Astrocyte (in vitro differentiated cells and primary cell): ENCODE data around the gene LENG1. TPM values are rescaled to one million over a fixed set of nuclear protein-coding genes. Genes with fewer than 3 reads are reported as not detected.

ENCODE experiments used
- DNase-seq: peaks from one replicate; pipeline ENCODE4 v3.0.0-alpha.2; 2010; ENCODE audit warnings: low read depth
- FAIRE-seq: peaks from 2 replicates; lab custom pipeline; 2011; peaks lifted over from hg19 to GRCh38; lab: Jason Lieb, UNC
- H2AFZ ChIP-seq: 2 replicates; pipeline ENCODE4 v1.6.0; 2012; ENCODE audit warnings: low read depth, low read length, inconsistent platforms
- H3K27ac ChIP-seq: 2 replicates; pipeline ENCODE4 v1.5.1; 2011; ENCODE audit warnings: low read depth, low read length, inconsistent platforms
- H3K27me3 ChIP-seq: 2 replicates; pipeline ENCODE4 v1.6.0; 2011; ENCODE audit warnings: low read length, inconsistent platforms; ENCODE audit not compliant: insufficient read depth
- H3K36me3 ChIP-seq: 2 replicates; pipeline ENCODE4 v1.5.1; 2011; ENCODE audit warnings: low read length, inconsistent platforms; ENCODE audit not compliant: insufficient read depth
- H3K4me1 ChIP-seq: 2 replicates; pipeline ENCODE4 v1.5.1; 2011; ENCODE audit warnings: low read length, inconsistent platforms; ENCODE audit not compliant: insufficient read depth
- H3K4me2 ChIP-seq: 2 replicates; pipeline ENCODE4 v1.6.0; 2012; ENCODE audit warnings: low read length, inconsistent platforms
- H3K4me3 ChIP-seq: 2 replicates; pipeline ENCODE4 v1.5.1; 2011; ENCODE audit warnings: low read depth, mild to moderate bottlenecking, low read length, inconsistent platforms; ENCODE audit not compliant: insufficient read depth
- H3K79me2 ChIP-seq: 2 replicates; pipeline ENCODE4 v1.6.0; 2012; ENCODE audit warnings: mild to moderate bottlenecking, low read length, inconsistent platforms; ENCODE audit not compliant: insufficient read depth
- H3K9ac ChIP-seq: 2 replicates; pipeline ENCODE4 v1.6.0; 2012; ENCODE audit warnings: mild to moderate bottlenecking, low read length, inconsistent platforms
- H3K9me3 ChIP-seq: 2 replicates; pipeline ENCODE4 v1.5.1; 2012; ENCODE audit warnings: low read depth, mild to moderate bottlenecking, low read length, inconsistent platforms; ENCODE audit not compliant: insufficient read depth
- H4K20me1 ChIP-seq: 2 replicates; pipeline ENCODE4 v1.6.0; 2012; ENCODE audit warnings: low read length, inconsistent platforms; ENCODE audit not compliant: insufficient read depth
- H3K27ac Mint-ChIP-seq: one replicate; pipeline ENCODE4 v1.8.0; 2021; ENCODE audit warnings: mild to moderate bottlenecking, mixed read lengths; ENCODE audit not compliant: unreplicated experiment
- H3K27me3 Mint-ChIP-seq: one replicate; pipeline ENCODE4 v1.8.0; 2021; ENCODE audit warnings: low read depth, mixed read lengths; ENCODE audit not compliant: unreplicated experiment
- H3K36me3 Mint-ChIP-seq: one replicate; pipeline ENCODE4 v1.8.0; 2021; ENCODE audit warnings: low read depth, mixed read lengths; ENCODE audit not compliant: unreplicated experiment
- H3K4me1 Mint-ChIP-seq: one replicate; pipeline ENCODE4 v1.8.0; 2021; ENCODE audit warnings: low read depth, mixed read lengths; ENCODE audit not compliant: unreplicated experiment
- H3K4me3 Mint-ChIP-seq: one replicate; pipeline ENCODE4 v1.8.0; 2021; ENCODE audit warnings: mild to moderate bottlenecking, moderate library complexity, mixed read lengths; ENCODE audit not compliant: unreplicated experiment
- H3K9me3 Mint-ChIP-seq: one replicate; pipeline ENCODE4 v1.8.0; 2021; ENCODE audit warnings: mild to moderate bottlenecking, mixed read lengths; ENCODE audit not compliant: unreplicated experiment
- EZH2 ChIP-seq: IDR thresholded peaks from 2 replicates; pipeline ENCODE4 v1.6.1; 2012; ENCODE audit warnings: mild to moderate bottlenecking, low read length, inconsistent platforms; ENCODE audit not compliant: insufficient read depth
- total RNA-seq: library from RNA; stranded (reverse); gene quantifications from 2 replicates; pipeline ENCODE4 v1.2.1, GENCODE V29; 2021
- TF ChIP-seq, protein P1 (sequence below): IDR thresholded peaks from 2 replicates; pipeline ENCODE4 v1.5.1; 2011; ENCODE audit warnings: low read depth, mild to moderate bottlenecking, inconsistent platforms, low read length, moderate library complexity; ENCODE audit not compliant: insufficient read depth

The LENG1 gene
- total RNA-seq, 1 donor from 2014 or later = 4.8 TPM

DNA sequence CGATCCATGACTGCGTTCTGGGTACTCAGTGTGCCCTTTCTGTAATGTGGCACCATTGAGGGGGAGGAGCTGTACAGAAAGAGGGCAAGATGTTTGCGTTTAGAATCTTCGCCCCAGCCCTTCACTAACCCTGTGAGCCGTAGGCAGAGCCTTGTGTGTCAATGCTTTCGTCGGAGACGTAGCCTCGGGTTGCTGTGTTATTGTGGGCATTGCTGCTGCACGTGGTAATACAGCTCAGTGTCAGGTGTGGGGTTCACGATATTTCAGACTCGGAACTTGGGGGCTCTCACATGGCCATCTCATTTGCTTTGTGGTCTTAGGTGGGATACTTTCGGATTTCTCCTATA, 47.3 kb upstream of the LENG1 start:
- H3K9ac ChIP-seq = peak overlapping the region; percentile 24
- H3K9me3 Mint-ChIP-seq = no peaks in the 10 kb centered on the region
- peaks cover 49% of the 10 kb centered on the region for H3K36me3 ChIP-seq
- H3K4me3 Mint-ChIP-seq = no peak overlapping the region
- H3K4me1 ChIP-seq = peaks cover 61% of the 10 kb centered on the region
- no peak overlapping the region for H2AFZ ChIP-seq
- no peaks in the 10 kb centered on the region for H3K27me3 Mint-ChIP-seq
- no peak overlapping the region for H3K27ac ChIP-seq
- H3K4me1 Mint-ChIP-seq = peaks cover 53% of the 10 kb centered on the region
- peaks cover 98% of the 10 kb centered on the region for H4K20me1 ChIP-seq
- H3K79me2 ChIP-seq = peaks cover 76% of the 10 kb centered on the region
- H3K27ac Mint-ChIP-seq = no peak overlapping the region
- H3K27me3 ChIP-seq = no peaks in the 10 kb centered on the region
- FAIRE-seq (no peak), DNase-seq (no peak)
- H3K4me2 ChIP-seq = peak overlapping the region; percentile 22
- H3K4me3 ChIP-seq = no peak overlapping the region
- H3K9me3 ChIP-seq = no peaks in the 10 kb centered on the region
- TF ChIP-seq, protein P1, sequence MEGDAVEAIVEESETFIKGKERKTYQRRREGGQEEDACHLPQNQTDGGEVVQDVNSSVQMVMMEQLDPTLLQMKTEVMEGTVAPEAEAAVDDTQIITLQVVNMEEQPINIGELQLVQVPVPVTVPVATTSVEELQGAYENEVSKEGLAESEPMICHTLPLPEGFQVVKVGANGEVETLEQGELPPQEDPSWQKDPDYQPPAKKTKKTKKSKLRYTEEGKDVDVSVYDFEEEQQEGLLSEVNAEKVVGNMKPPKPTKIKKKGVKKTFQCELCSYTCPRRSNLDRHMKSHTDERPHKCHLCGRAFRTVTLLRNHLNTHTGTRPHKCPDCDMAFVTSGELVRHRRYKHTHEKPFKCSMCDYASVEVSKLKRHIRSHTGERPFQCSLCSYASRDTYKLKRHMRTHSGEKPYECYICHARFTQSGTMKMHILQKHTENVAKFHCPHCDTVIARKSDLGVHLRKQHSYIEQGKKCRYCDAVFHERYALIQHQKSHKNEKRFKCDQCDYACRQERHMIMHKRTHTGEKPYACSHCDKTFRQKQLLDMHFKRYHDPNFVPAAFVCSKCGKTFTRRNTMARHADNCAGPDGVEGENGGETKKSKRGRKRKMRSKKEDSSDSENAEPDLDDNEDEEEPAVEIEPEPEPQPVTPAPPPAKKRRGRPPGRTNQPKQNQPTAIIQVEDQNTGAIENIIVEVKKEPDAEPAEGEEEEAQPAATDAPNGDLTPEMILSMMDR = no peak
- no peak for TF ChIP-seq EZH2
- H3K36me3 Mint-ChIP-seq = peaks cover 23% of the 10 kb centered on the region

DNA sequence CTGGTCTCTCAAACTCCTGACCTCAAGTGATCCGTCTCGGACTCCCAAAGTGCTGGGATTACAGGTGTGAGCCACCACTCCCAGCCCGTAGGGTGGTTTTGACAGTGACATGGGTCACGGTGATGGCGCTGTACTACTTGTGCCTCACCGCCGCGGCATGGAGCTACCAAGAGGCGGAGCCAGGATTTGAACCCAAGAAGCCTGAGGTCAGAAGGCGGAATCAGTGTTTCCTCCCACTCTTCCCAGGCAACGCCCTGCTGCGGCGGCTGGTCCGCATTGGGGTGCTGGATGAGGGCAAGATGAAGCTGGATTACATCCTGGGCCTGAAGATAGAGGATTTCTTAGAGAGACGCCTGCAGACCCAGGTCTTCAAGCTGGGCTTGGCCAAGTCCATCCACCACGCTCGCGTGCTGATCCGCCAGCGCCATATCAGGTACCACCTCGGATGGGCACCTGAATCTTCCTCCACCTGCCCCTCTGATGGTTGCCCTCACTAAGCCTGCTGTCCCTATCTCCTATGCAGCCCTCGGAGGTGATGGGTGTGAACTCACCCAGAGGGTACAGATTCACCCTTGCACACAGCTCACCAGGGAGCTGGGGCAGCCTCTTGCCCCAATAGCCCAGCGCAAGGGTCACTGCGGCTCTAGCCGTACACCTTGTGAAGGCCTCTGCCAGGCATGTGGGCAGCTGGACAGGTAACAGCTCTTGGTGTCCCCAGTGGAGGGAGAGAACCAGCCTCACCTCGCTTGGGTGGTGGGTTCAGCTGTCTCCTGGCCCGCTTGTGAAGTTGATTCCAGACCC, 46.7 kb upstream of the LENG1 start:
- FAIRE-seq = no peak
- Histone ChIP-seq H3K9me3 (no peaks in the 10 kb centered on the region), H4K20me1 (peaks cover 100% of the 10 kb centered on the region), H3K4me1 (peaks cover 66% of the 10 kb centered on the region), H3K79me2 (peaks cover 79% of the 10 kb centered on the region), H3K27ac (no peak overlapping the region), H3K4me2 (peak overlapping the region; percentile 97), H3K4me3 (no peak overlapping the region), H3K9ac (peak overlapping the region; percentile 24), H3K36me3 (peaks cover 51% of the 10 kb centered on the region), H2AFZ (no peak overlapping the region), H3K27me3 (no peaks in the 10 kb centered on the region)
- no peak for DNase-seq
- no peak overlapping the region for H3K27ac Mint-ChIP-seq
- peaks cover 55% of the 10 kb centered on the region for H3K4me1 Mint-ChIP-seq
- no peak overlapping the region for H3K4me3 Mint-ChIP-seq
- TF ChIP-seq, protein P1 = no peak
- TF ChIP-seq EZH2 = no peak
- peaks cover 27% of the 10 kb centered on the region for H3K36me3 Mint-ChIP-seq
- no peaks in the 10 kb centered on the region for H3K9me3 Mint-ChIP-seq
- H3K27me3 Mint-ChIP-seq = no peaks in the 10 kb centered on the region

DNA sequence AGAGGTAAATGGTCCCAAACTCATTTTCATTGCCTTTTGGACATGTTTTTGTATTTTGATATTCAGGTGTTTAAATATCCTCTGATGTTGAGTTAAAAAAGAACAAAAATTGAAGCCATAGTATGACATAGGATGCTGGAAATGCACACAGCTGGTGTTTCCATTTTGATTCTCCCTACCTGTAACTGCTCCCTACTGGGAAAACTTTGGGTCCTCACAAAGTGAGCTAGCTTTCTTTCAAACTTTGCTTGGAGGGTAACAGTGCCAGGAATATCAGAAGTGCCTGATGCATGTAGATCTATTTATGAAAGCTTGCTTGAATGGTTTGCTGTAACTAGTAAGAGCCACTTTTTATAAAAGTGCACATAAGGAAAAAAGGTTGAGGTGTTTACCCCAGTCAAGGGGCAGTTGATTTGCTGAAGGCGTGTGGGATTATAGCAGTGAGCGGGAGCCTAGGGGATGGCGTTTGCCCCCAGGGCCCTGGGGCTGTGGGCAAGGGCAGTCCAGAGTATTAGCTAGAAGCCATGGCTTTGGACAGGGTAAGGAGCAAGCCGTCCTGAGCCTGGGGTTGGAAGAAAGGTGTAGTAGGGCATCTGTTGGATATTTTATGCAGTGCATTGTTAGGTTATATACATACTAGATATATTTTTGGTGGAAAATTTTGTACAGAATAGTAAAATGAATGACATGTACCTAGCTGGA, 45.4 kb upstream of the LENG1 start:
- no peak for FAIRE-seq
- no peak overlapping the region for H3K27ac ChIP-seq
- Mint-ChIP-seq H3K4me3 (peak overlapping the region; percentile 74), H3K9me3 (no peaks in the 10 kb centered on the region), H3K4me1 (peaks cover 44% of the 10 kb centered on the region), H3K36me3 (peaks cover 25% of the 10 kb centered on the region), H3K27me3 (no peaks in the 10 kb centered on the region), H3K27ac (no peak overlapping the region)
- H3K79me2 ChIP-seq = peaks cover 84% of the 10 kb centered on the region
- no peak overlapping the region for H3K4me3 ChIP-seq
- H3K36me3 ChIP-seq = peaks cover 51% of the 10 kb centered on the region
- H3K9ac ChIP-seq = peak overlapping the region; percentile 56
- no peaks in the 10 kb centered on the region for H3K27me3 ChIP-seq
- peak overlapping the region; percentile 97 for H3K4me2 ChIP-seq
- H2AFZ ChIP-seq = no peak overlapping the region
- peaks cover 90% of the 10 kb centered on the region for H4K20me1 ChIP-seq
- DNase-seq = no peak
- peaks cover 55% of the 10 kb centered on the region for H3K4me1 ChIP-seq
- H3K9me3 ChIP-seq = no peaks in the 10 kb centered on the region
- TF ChIP-seq, protein P1 = no peak
- no peak for TF ChIP-seq EZH2
